Activated CD8-positive, alpha-beta memory T cell treated with anti-CD3 and anti-CD28 coated beads, Interleukin-2, amount 50 U/mL, for 24 hours (primary cell): ENCODE data around the gene DEXI.
"Not testable (repeated sequence)": the region's sequence is repeated elsewhere in the genome, so short reads cannot be mapped to it uniquely, and the experiment has no call there.

ENCODE experiments used
- DNase-seq: peaks from one replicate; pipeline ENCODE4 v3.0.0-alpha.2; 2020; ENCODE audit errors: extremely low read depth

The DEXI gene

DNA sequence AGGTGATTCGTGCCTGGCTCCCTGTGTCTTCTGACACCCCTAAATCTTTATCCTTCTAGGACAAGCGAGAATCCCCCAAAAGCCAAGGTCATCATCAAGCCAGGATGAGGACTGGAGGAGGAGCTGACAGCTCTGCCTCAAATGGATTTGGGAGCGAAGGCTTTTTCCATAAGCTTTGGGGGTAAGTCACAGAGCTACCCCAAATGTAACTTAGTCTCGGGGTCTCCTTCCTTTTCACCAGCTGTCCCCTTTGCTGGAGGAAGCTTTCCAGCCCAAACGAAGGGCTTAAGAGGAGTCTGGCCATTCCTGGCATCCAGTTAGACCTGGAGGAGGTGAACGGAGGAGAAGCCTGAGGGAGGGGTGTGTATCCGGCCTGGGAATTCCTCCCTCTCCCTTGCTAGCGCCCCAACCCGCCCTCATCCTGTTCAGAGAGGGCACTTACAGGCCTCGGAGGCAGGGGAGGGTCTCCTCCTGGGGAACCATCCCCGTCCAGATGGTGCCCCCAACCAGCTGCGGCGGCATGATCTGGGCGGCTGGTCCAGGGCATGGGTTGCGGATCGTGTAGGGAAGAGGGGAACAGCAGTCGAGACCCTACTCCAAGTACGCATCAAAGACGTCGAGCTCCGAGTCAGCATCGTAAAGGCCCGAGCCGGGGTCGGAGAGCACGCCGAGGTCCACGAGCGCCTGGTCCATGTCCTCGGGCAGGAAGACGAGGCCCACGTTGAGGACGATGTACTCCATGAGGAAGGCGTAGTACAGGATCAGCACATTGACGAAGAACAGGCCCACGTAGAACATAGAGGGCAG is 938 bp downstream of the DEXI start:
- DNase-seq, result no peak

DNA sequence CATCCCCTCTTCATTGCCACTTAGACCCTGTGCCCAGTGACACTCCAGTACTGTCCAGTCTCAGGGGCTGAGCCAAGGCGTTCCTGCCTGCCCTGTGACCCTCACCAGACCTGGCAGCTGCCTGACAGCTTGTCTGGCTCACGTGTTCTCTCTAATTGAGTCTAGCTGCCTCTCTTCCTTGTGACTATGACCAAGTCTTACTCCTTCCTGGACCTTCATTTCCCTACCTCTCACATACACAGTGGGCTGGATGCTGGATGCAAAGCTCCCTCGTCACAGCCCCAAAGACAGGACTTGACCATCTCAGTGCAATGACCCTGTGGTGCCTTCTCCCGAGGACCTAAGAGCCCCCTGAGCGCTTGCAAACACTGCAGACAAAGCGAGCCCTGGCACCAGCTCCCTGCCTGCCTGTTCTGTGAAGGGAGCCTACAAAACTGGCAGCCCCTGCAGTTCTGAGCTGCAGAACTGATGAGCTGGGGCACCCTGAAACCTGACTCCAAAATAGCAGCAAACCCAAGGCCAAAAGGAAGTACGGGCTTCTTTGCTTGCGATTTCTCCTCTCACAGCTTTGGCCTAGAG is 1.7 kb downstream of the DEXI start:
- no peak for DNase-seq

DNA sequence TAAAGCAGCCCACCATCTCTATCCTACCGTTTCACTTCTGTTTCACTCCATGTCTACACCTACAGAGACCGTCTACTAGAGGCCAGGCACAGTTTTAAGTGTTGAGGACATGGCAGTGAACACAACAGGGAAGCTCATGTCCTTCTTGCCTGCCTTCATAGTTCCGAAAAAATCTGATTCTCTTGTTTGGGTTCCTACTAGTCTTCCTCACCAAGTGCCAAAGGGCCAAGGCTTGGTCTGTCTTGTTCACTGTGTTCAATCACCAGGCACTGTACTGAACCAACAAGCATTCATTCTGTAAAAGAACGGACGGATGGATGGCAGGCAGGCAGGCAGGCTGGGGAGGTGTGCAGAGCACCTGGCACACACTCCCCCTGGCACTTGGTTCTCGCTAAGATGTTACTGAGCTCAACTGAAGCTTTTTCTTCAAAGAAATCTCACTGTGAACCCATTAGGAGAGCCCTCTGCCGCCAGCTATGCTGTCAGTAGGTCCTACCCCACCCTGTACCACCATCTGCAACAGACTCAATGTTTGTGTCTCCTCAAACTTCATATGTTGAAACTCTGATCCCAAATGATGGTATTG is 2.5 kb downstream of the DEXI start:
- DNase-seq, result no peak

DNA sequence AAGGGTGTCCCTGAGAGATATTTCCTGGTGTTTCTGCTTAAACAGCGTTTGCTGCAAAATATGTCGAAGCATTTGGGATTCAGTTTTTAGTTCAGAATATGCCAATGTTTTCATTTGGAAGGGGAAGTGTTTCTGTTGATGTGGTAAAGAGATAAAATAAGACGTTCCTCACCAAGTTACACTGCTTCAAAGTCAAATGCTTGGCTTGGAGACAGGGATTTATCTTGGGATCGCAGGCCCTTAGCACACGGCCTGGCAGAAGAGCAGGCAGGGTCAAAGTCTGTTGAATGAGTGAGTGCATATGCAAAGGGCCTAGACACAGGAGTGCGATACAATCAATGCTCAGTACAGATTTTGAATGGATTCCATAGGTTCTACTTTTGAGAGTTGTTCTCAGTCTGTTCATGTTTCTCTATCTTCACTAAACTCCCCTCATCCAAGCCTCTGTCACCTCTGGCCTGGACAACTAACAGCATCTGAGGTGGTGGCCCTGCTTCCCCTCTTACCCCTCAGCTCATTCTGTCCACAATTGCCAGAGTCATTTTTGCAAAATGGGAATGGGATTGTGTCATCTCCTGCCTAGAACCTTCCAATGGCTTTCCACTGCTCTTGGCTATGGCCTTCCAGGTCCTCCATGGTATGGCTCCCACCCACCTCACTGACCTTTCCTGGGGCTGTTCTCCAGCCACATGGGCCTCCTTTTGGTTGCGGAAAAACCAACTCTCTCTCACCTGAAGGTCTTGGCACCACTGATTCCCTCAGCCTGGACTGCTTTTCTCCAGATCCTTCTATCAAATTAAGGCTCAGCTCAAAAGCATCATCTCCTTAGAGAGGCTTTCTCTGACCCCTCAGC is 3.2 kb downstream of the DEXI start:
- DNase-seq, result no peak

DNA sequence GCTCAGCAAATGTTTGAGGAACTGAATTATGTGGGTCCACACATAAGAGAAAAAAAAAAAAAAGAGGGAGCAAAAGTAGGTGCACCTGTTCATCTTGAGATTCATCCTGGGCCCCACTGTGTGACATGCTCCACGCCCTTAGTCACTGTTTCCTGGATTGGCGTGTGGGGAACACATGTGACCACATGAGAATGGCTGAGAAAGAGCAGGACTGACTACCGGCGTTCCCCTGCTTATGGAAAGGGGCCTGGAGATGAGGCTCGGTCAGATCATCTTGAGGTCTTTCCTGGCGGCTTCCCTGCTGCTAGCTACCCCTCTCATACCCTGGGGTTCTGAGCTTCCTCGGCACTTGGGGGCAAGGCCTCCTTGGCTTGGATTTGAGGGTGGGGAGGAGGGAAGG is 3.9 kb downstream of the DEXI start:
- no peak for DNase-seq

DNA sequence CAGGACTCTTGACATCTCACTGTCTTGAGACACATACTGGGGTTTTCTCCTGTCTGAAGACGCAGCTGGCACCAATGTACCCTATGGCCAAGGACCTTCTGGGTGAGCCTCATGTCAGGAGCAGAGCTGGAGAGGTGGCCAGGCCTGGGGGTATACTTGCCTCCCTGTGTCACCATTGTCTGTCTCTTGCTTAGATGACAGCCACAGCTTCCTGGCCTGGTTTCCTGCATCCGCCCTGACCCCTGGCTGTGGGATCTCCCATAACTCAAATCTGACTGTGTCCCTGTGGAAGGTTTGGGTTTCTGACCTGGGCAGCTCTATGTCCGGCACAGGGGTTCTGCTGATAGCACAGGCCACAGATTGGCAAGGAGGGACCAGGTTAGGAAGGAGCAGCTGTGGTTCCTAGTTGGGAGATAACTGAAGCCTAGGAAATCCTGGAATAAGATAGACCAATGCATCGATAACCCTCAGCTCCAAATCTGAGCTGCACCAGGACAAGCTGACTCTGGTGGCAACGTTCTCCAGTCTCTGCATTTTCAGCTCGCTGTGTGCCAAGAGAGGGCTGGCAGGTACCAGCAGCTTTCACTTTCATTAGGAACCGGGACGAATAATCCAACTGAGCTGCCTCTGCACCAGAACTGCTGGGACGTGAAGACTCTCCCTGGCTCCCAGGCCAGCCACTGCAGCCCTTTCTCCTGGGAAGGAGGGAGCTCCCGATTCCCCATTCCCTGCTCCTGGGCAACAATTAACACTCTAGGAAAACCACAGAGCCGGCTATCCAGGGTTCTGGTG is 5.0 kb downstream of the DEXI start:
- no peak for DNase-seq

GRCh38 chr16:10936272-10936984 is 5.8 kb downstream of the DEXI start:
- no peak for DNase-seq

DNA sequence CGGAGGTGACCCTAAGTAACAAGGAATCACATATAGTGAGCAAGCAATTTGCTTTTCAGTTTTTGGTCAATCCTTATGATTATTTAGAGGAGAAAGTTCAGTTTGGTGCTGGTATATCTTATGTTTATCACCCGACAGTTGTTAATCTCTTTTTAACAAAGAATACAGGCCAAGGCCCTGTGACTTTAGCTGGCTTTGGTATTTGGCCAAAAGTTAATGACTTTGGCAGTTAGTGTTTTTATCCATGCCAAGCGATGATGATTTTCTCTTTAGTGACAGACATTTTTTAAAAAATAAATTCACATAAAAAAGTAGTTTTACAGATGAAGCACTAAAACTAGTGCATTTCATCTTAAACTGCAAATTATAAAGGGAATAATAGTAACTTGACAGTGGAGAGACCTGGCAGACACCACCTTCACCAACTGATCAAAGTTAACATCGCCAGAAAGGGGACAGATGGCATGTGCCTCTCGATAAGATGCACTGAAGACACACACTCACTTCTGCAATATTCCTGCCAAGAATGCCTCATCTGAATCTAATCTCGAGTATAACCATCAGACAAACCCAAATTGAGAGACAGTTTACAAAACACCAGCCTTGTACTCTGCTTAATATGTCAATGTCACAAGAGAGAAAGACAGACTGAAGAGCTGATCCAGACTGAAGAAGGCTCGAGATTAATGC is 6.9 kb downstream of the DEXI start:
- DNase-seq, result no peak

DNA sequence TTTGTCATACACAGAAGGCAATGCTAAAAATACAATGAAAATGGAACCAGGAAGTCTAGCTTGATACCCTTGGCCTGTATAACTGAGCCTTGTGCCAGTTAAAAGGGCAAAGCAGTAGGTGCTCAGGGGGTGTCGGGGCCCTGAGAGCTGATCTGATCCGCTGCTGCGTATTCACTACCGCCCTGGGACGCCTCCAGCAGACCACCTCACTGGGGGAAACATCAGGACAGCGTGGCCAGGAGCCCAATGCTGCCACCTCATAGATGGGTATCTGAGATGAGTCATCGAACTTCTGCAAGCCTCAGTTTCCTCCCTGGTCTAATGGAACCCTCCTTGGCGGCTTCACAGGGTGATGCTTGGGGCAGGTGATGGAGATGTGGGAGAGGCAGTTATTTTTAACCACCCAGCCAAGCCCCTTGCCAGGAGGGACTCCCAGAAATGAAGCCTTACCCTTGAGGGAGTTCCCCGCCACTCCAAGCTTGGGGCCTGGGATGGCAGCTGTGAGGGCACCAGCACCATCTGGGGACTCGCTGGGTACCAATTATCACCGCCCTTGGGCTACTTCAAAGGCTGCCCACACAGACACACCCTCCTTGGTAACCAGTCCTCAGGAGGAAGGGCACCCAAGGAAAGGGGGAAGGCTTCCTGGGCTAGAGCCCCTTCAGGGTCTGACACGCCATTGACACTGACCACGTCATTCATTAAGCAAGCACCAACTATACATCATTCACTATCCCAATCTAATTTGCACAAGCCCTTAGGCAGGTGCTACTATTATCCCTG is 7.8 kb downstream of the DEXI start:
- no peak for DNase-seq

GRCh38 chr16:10933865-10934264 is 8.4 kb downstream of the DEXI start:
- DNase-seq, result no peak

DNA sequence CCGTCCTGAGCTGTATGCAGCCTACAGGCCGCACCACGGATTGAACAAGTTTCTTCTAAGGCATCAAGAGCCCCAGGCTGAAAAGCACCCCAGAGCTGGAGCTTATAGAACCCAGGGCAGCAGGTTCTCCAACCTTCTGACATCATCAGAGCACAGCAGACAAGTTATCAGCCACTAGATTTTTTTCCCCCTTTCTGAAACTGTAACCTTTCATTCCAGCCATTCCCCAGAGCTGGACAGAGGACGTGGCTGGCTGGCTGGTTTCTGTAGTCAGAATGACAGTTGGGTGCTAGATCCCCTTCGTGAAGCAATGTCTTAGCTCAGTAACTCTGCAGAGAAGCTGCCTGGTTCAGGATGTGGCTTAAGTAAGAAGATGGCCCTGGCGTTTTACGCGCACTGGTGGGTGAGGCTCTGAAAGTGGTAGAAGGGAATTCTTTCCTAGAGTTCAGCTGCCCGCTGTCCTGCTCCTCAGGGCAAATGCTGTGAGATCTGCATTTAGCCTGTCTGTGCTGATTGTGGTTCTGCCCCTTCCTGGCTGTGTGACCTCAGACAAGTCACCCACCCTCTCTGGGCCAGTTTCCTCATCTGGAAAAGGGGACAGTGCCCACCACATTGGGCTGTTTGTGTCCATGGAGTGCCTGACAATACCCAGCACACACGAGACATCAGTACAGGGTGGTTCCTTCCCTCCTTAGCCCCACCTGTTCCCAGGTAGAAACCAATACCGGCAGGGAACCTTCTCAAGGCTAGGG is 9.1 kb downstream of the DEXI start:
- no peak for DNase-seq

DNA sequence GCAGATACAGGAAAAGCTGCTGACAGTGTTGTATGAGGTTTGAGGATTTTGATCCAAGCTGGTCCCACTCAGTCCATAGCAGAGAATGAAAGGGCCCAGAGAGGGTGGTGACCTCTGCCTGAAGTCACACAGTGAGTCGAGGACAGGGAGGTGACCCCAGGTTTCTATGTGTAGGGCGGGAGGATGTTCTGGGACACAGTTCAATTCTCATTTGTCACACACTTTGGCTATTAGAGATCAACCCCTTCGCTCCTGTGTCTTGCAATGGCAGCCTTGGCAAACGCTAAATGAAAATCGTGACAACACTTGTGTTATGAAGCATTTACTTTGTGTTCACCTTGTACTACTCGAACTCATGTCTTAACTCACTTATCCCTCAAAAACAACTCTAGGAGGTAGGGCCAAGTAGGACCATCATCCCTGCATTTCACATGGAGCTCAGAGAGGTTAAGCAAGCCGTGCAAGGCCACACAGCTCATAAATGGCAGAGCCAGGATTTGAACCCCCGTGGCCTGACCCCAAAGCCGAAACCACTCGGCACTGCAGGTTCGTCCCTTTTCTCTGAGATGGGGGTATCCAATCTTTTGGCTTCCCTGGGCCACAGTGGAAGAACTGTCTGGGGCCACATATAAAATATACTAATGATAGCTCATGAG is 10.2 kb downstream of the DEXI start:
- DNase-seq, result no peak

DNA sequence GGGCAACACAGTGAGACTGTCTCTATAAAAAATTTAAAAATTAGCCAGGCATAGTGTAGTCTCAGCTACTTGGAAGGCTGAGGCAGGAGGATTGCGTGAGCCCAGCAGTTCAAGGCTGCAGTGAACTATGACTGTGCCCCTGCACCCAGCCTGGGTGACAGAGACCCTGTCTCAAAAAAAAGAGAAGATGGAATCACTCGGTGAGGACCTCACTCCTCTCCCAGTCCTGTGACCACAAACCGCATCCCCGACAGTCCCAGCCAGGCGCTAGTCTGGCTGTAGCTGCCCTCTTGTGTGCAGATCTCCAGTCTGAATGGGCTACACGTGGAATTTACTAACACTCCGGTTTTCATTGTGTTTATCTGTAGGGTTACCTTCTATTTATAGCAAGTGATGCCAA is 11.1 kb downstream of the DEXI start:
- DNase-seq, result no peak

DNA sequence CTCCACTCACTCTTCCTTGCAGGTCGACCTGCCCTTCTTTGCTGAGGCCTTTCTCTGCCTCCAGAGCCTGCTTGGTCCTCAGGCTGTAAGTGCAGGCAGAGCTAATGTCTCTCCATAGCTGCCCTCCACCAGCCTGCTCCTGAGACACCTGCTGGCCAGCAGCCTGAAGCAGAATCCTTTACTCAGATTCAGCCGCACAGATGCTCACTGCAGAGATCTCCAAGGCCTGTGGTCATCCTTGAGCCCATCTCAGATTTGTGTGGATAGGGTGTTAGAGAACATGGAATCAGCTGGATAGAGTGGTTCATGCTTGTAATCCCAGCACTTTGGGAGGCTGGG is 11.5 kb downstream of the DEXI start:
- DNase-seq, result no peak

GRCh38 chr16:10929853-10930754 is 12.2 kb downstream of the DEXI start:
- no peak for DNase-seq

- DNase-seq, result not testable (repeated sequence)
Observed at GRCh38 chr16:10929097-10929496, 13.2 kb downstream of the DEXI start.

- no peak for DNase-seq
Observed at GRCh38 chr16:10927497-10928112, 14.7 kb downstream of the DEXI start.
